A673 (cell line): Measurements from ENCODE around the gene GMPPA. TPM values are rescaled to one million over a fixed set of nuclear protein-coding genes. Genes with fewer than 3 reads are reported as not detected.

ENCODE experiments used
- BruUV-seq: library from RNA; stranded (reverse); fragments of 400-500 nt; replicated peaks from 2 replicates; lab custom pipeline; 2021; lab: Mats Ljungman, UMichigan
- CTCF ChIA-PET: fragments of 300-600 bp; sonication (Branson Sonifier 250); formaldehyde crosslinking; loops from one replicate; lab custom pipeline; 2022; ENCODE audit warnings: antibody characterized with exemption; lab: Charles Lee
- POLR2A ChIA-PET: fragments of 300-600 bp; sonication (Branson Sonifier 250); formaldehyde crosslinking; loops from one replicate; lab custom pipeline; 2022; ENCODE audit warnings: antibody characterized with exemption; ENCODE audit not compliant: low non-redundant PET; lab: Charles Lee
- DNase-seq: peaks from one replicate; pipeline ENCODE4 v3.0.0-alpha.2; 2015; ENCODE audit warnings: low spot score
- H3K27ac ChIP-seq: fragments of 200-600 bp; sonication (generic); 2 replicates; pipeline ENCODE4 v1.5.1; 2016; ENCODE audit warnings: mixed run types, low read depth, mild to moderate bottlenecking, mixed read lengths, antibody characterized with exemption, low read length; ENCODE audit not compliant: poor library complexity, severe bottlenecking
- H3K27me3 ChIP-seq: fragments of 200-600 bp; sonication (generic); replicated peaks from 2 replicates; pipeline ENCODE4 v1.6.1; 2017; ENCODE audit warnings: mixed run types, low read depth, mild to moderate bottlenecking, mixed read lengths, antibody characterized with exemption, low read length; ENCODE audit not compliant: insufficient read depth, poor library complexity
- H3K36me3 ChIP-seq: fragments of 200-600 bp; sonication (generic); 2 replicates; pipeline ENCODE4 v1.6.1; 2016; ENCODE audit warnings: mixed run types, mild to moderate bottlenecking, mixed read lengths, antibody characterized with exemption, low read length; ENCODE audit not compliant: insufficient read depth, poor library complexity, severe bottlenecking
- H3K4me1 ChIP-seq: fragments of 200-600 bp; sonication (generic); 2 replicates; pipeline ENCODE4 v1.6.1; 2017; ENCODE audit warnings: mixed run types, mild to moderate bottlenecking, mixed read lengths, antibody characterized with exemption, low read length; ENCODE audit not compliant: insufficient read depth, poor library complexity, severe bottlenecking
- H3K4me3 ChIP-seq: fragments of 200-600 bp; sonication (generic); 2 replicates; pipeline ENCODE4 v1.5.1; 2016; ENCODE audit warnings: low read depth, mixed run types, mild to moderate bottlenecking, mixed read lengths, low read length; ENCODE audit not compliant: poor library complexity, severe bottlenecking
- H3K9me3 ChIP-seq: fragments of 200-600 bp; sonication (generic); 2 replicates; pipeline ENCODE4 v1.6.1; 2016; ENCODE audit warnings: mixed run types, low read depth, mild to moderate bottlenecking, mixed read lengths, antibody characterized with exemption, low read length; ENCODE audit not compliant: poor library complexity, severe bottlenecking
- EZH2 ChIP-seq: fragments of 200-600 bp; sonication (generic); IDR thresholded peaks from 2 replicates; pipeline ENCODE4 v1.6.1; 2017; ENCODE audit warnings: borderline replicate concordance, low read depth, mild to moderate bottlenecking, mixed read lengths, antibody characterized with exemption, low read length; ENCODE audit not compliant: poor library complexity, severe bottlenecking
- intact Hi-C: fragments of 100-400 bp; cut with micrococcal nuclease; formaldehyde crosslinking; loops from one replicate; pipeline ENCODE4 v1.10.0; 2022; ENCODE audit not compliant: unreplicated experiment
- total RNA-seq: library from RNA; stranded (reverse); gene quantifications from 2 replicates; pipeline ENCODE4 v1.2.3, GENCODE V29; 2021
- TF ChIP-seq, protein P1 (sequence below): fragments of 300-800, 200-600 bp; sonication (generic); conservative IDR thresholded peaks from 2 replicates; pipeline ENCODE4 v1.5.1; 2017; ENCODE audit warnings: low read depth, mild to moderate bottlenecking, antibody characterized with exemption, low read length, moderate library complexity, mixed read lengths

The GMPPA gene
- total RNA-seq, 1 experiment from 2014 or later: 32.1 TPM

DNA sequence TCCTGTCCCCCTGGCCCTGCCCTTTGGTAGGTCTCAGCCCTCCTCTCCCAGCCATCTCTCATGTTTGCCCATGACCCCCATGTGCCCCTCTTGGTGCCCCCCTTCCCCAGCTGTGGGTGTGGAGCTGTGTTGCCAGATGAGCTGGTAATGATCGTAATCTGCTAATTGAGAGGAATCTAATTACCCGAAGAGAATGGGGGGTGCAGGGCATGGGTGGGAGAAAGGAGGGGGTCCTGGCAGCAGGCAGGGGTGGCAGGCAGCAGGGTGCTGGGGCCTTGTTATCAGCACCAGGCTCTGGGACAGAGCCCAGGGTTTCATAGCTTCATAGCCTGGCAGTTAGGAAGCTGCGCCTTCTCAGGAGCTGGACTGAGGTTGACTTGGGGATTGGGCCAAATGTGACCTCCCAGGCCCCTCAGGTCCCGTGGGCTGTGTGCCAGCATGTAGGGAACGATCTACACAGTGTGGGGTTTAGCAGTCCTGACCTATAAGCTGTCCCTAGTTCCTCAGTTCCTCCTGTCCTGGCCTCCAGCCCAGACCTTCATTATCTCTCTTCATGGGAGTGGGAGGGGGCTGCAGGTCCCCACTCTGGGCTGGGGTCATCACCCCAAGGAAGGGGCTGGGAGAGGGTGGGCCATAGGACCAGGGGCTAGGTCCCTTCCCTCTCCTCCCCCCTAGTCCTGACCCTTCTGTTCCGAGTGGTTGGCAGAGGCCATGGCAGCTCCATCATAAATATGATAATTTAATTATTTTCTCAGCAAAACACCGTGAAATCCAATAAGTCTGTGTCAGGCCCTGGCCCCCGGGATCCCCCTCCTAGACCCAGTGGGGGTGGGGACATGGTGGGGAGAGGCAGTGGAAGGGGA is 9.1 kb downstream of the GMPPA start:
- peak overlapping the region; percentile 75 for H3K27ac ChIP-seq
- ChIA-PET POLR2A (no interaction called here), CTCF (interaction anchor here (0.7 to 1.6 kb wide), 3 partner anchors 9 to 14 kb away, joined by 3 to 20 read pairs (median 8); partner anchors contain the start of gene GMPPA)
- H3K4me1 ChIP-seq: peaks cover 65% of the 10 kb centered on the region
- no peaks in the 10 kb centered on the region for H3K27me3 ChIP-seq
- BruUV-seq: no TSS peak
- no peak overlapping the region for H3K4me3 ChIP-seq
- TF ChIP-seq EZH2: no peak
- TF ChIP-seq, protein P1, sequence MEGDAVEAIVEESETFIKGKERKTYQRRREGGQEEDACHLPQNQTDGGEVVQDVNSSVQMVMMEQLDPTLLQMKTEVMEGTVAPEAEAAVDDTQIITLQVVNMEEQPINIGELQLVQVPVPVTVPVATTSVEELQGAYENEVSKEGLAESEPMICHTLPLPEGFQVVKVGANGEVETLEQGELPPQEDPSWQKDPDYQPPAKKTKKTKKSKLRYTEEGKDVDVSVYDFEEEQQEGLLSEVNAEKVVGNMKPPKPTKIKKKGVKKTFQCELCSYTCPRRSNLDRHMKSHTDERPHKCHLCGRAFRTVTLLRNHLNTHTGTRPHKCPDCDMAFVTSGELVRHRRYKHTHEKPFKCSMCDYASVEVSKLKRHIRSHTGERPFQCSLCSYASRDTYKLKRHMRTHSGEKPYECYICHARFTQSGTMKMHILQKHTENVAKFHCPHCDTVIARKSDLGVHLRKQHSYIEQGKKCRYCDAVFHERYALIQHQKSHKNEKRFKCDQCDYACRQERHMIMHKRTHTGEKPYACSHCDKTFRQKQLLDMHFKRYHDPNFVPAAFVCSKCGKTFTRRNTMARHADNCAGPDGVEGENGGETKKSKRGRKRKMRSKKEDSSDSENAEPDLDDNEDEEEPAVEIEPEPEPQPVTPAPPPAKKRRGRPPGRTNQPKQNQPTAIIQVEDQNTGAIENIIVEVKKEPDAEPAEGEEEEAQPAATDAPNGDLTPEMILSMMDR: no peak
- H3K36me3 ChIP-seq: peaks cover 3% of the 10 kb centered on the region
- peak; percentile 43 for DNase-seq
- H3K9me3 ChIP-seq: no peaks in the 10 kb centered on the region
- intact Hi-C loops: no loop called here

DNA sequence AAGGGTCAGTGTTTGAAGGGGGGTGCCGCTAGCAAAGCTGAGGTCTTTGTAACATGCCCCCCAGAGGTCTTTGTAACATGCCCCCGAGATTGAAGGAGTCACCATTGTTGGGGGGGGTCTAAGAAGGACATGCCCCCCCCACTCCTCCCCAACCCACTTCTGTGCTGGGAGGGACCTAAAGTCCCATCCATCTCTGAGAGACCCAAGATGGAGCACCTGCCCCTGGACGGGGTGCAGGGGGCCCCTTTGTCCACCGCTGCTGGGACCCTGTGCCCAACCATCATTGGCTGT is 9.7 kb downstream of the GMPPA start:
- DNase-seq: no peak
- BruUV-seq: no TSS peak
- H3K4me3 ChIP-seq: no peak overlapping the region
- peaks cover 71% of the 10 kb centered on the region for H3K4me1 ChIP-seq
- POLR2A ChIA-PET: no interaction called here
- intact Hi-C loops: no loop called here
- peak overlapping the region; percentile 75 for H3K27ac ChIP-seq
- no peaks in the 10 kb centered on the region for H3K27me3 ChIP-seq
- CTCF ChIA-PET: interaction anchor here (0.6 to 1.6 kb wide), 2 partner anchors 10 to 119 kb away, joined by 4 to 20 read pairs; partner anchors contain the start of gene GMPPA
- H3K9me3 ChIP-seq: no peaks in the 10 kb centered on the region
- peaks cover 3% of the 10 kb centered on the region for H3K36me3 ChIP-seq
- TF ChIP-seq, protein P1: no peak

GRCh38 chr2:219508971-219509779 is 10.5 kb downstream of the GMPPA start:
- peak overlapping the region; percentile 24 for H3K4me3 ChIP-seq
- intact Hi-C loops: no loop called here
- POLR2A ChIA-PET: interaction anchor here (1.0 kb wide), 1 partner anchor 14 kb away, joined by 4 read pairs; a partner anchor contains a TSS
- CTCF ChIA-PET: interaction anchor here (0.5 to 2.1 kb wide), 13 partner anchors 8 to 140 kb away, joined by 3 to 31 read pairs (median 6); partner anchors contain the start of gene GMPPA
- BruUV-seq: no TSS peak
- H3K36me3 ChIP-seq: peaks cover 3% of the 10 kb centered on the region
- TF ChIP-seq, protein P1: no peak
- no peak for TF ChIP-seq EZH2
- peak; percentile 43 for DNase-seq
- H3K4me1 ChIP-seq: peaks cover 78% of the 10 kb centered on the region
- H3K27me3 ChIP-seq: no peaks in the 10 kb centered on the region
- H3K9me3 ChIP-seq: no peaks in the 10 kb centered on the region
- peak overlapping the region; percentile 73 for H3K27ac ChIP-seq
